H9 (cell line): Measurements from ENCODE around the gene PDE2A. TPM values are rescaled to one million over a fixed set of nuclear protein-coding genes. Genes with fewer than 3 reads are reported as not detected.

ENCODE experiments used
- DNase-seq: peaks from one replicate; pipeline ENCODE4 v3.0.0-alpha.2; 2017
- H2AFZ ChIP-seq: one replicate; pipeline ENCODE4 v1.6.1; 2013; ENCODE audit warnings: mild to moderate bottlenecking, low read length, control low read depth, moderate library complexity
- H2AK5ac ChIP-seq: 2 replicates; pipeline ENCODE4 v1.6.1; 2013; ENCODE audit warnings: low read length, control low read depth, mixed read lengths; ENCODE audit not compliant: insufficient read length
- H2BK120ac ChIP-seq: one replicate; pipeline ENCODE4 v1.6.1; 2013; ENCODE audit warnings: low read depth, mild to moderate bottlenecking, low read length, control low read depth, inconsistent platforms; ENCODE audit not compliant: poor library complexity, severe bottlenecking
- H2BK12ac ChIP-seq: 2 replicates; pipeline ENCODE4 v1.6.1; 2013; ENCODE audit warnings: low read length, control low read depth, mixed read lengths, low read depth; ENCODE audit not compliant: insufficient read length
- H2BK15ac ChIP-seq: 2 replicates; pipeline ENCODE4 v1.6.1; 2013; ENCODE audit warnings: low read depth, low read length, control low read depth
- H2BK20ac ChIP-seq: one replicate; pipeline ENCODE4 v1.6.1; 2013; ENCODE audit warnings: low read depth, mild to moderate bottlenecking, low read length, control low read depth, inconsistent platforms; ENCODE audit not compliant: poor library complexity, severe bottlenecking
- H2BK5ac ChIP-seq: 2 replicates; pipeline ENCODE4 v1.6.1; 2013; ENCODE audit warnings: low read length, control low read depth, mixed read lengths; ENCODE audit not compliant: insufficient read length
- H3K14ac ChIP-seq: 2 replicates; pipeline ENCODE4 v1.6.1; 2013; ENCODE audit warnings: low read length, control low read depth; ENCODE audit not compliant: insufficient read depth
- H3K18ac ChIP-seq: 2 replicates; pipeline ENCODE4 v1.6.1; 2013; ENCODE audit warnings: low read depth, mild to moderate bottlenecking, mixed read lengths, low read length, control low read depth; ENCODE audit not compliant: insufficient read length
- H3K23ac ChIP-seq: 2 replicates; pipeline ENCODE4 v1.6.1; 2013; ENCODE audit warnings: low read length, control low read depth, mixed read lengths, low read depth; ENCODE audit not compliant: insufficient read length
- H3K23me2 ChIP-seq: 2 replicates; pipeline ENCODE4 v1.6.1; 2013; ENCODE audit warnings: low read depth, mild to moderate bottlenecking, mixed read lengths, low read length, control low read depth; ENCODE audit not compliant: insufficient read length, poor library complexity, severe bottlenecking
- H3K27ac ChIP-seq: 2 replicates; pipeline ENCODE4 v1.5.1; 2013; ENCODE audit warnings: low read length, control low read depth, mixed read lengths, low read depth; ENCODE audit not compliant: insufficient read length
- H3K27me3 ChIP-seq: 2 replicates; pipeline ENCODE4 v1.6.1; 2013; ENCODE audit warnings: low read length, control low read depth, inconsistent platforms; ENCODE audit not compliant: insufficient read depth
- H3K4ac ChIP-seq: 2 replicates; pipeline ENCODE4 v1.6.1; 2013; ENCODE audit warnings: low read depth, mild to moderate bottlenecking, control low read depth, inconsistent platforms, low read length, moderate library complexity
- H3K4me1 ChIP-seq: 2 replicates; pipeline ENCODE4 v1.6.1; 2013; ENCODE audit warnings: low read length, control low read depth, inconsistent platforms; ENCODE audit not compliant: insufficient read depth
- H3K4me2 ChIP-seq: 2 replicates; pipeline ENCODE4 v1.6.1; 2013; ENCODE audit warnings: low read length, control low read depth, mixed read lengths; ENCODE audit not compliant: insufficient read length, insufficient read depth
- H3K56ac ChIP-seq: 2 replicates; pipeline ENCODE4 v1.6.1; 2013; ENCODE audit warnings: low read depth, mild to moderate bottlenecking, mixed read lengths, low read length, control low read depth; ENCODE audit not compliant: insufficient read length
- H3K79me1 ChIP-seq: 2 replicates; pipeline ENCODE4 v1.6.1; 2013; ENCODE audit warnings: low read depth, mild to moderate bottlenecking, moderate library complexity, low read length, control low read depth, inconsistent platforms; ENCODE audit not compliant: insufficient read depth, poor library complexity, severe bottlenecking
- H3K79me2 ChIP-seq: 2 replicates; pipeline ENCODE4 v1.6.1; 2013; ENCODE audit warnings: low read length, control low read depth, inconsistent platforms; ENCODE audit not compliant: insufficient read depth
- H3K9ac ChIP-seq: 2 replicates; pipeline ENCODE4 v1.6.1; 2013; ENCODE audit warnings: low read length, control low read depth, mixed read lengths; ENCODE audit not compliant: insufficient read length; ENCODE audit errors: extremely low read depth
- H3K9me3 ChIP-seq: one replicate; pipeline ENCODE4 v1.6.1; 2013; ENCODE audit warnings: low read depth, low read length, inconsistent platforms; ENCODE audit not compliant: control insufficient read depth
- H3T11ph ChIP-seq: one replicate; pipeline ENCODE4 v1.6.1; 2013; ENCODE audit warnings: mild to moderate bottlenecking, low read length, control low read depth, inconsistent platforms
- H4K20me1 ChIP-seq: one replicate; pipeline ENCODE4 v1.6.1; 2013; ENCODE audit not compliant: control insufficient read depth, insufficient read length, insufficient read depth
- H4K5ac ChIP-seq: 2 replicates; pipeline ENCODE4 v1.6.1; 2013; ENCODE audit warnings: low read depth, mild to moderate bottlenecking, mixed read lengths, low read length, control low read depth; ENCODE audit not compliant: insufficient read length
- H4K8ac ChIP-seq: replicated peaks from 2 replicates; pipeline ENCODE4 v1.6.1; 2013; ENCODE audit warnings: low read length, control low read depth, mixed read lengths, low read depth; ENCODE audit not compliant: insufficient read length
- H4K91ac ChIP-seq: 2 replicates; pipeline ENCODE4 v1.6.1; 2013; ENCODE audit warnings: low read depth, mild to moderate bottlenecking, moderate library complexity, mixed read lengths, low read length, control low read depth; ENCODE audit not compliant: insufficient read length
- H3K27ac Mint-ChIP-seq, 3 experiments: 2 replicates in 2 of 3; 3 replicates in 1 of 3; pipeline ENCODE4 v1.8.0; 2020 to 2021; ENCODE audit warnings: mixed read lengths in 3 of 3, mild to moderate bottlenecking in 1 of 3, moderate library complexity in 1 of 3
- H3K27me3 Mint-ChIP-seq: 2 replicates; pipeline ENCODE4 v1.8.0; 2021; ENCODE audit warnings: low read depth, mild to moderate bottlenecking, moderate library complexity, mixed read lengths
- H3K36me3 Mint-ChIP-seq, 3 experiments: 2 replicates in 2 of 3; 3 replicates in 1 of 3; pipeline ENCODE4 v1.8.0; 2020 to 2021; ENCODE audit warnings: low read depth in 3 of 3, mixed read lengths in 3 of 3; ENCODE audit not compliant: insufficient read depth in 1 of 3
- H3K4me1 Mint-ChIP-seq, 2 experiments: 2 replicates each; pipeline ENCODE4 v1.8.0; 2020; ENCODE audit warnings: mixed read lengths in 2 of 2
- H3K4me3 Mint-ChIP-seq, 2 experiments: 2 replicates in 1 of 2; 3 replicates in 1 of 2; pipeline ENCODE4 v1.8.0; 2020 to 2021; ENCODE audit warnings: mild to moderate bottlenecking in 2 of 2, mixed read lengths in 2 of 2, moderate library complexity in 1 of 2
- H3K9me3 Mint-ChIP-seq, 2 experiments: 2 replicates in 1 of 2; 3 replicates in 1 of 2; pipeline ENCODE4 v1.8.0; 2020; ENCODE audit warnings: mild to moderate bottlenecking in 2 of 2, mixed read lengths in 2 of 2, moderate library complexity in 1 of 2
- CTCF ChIP-seq: fragments of 200-600 bp; sonication (generic); conservative IDR thresholded peaks from 3 replicates; pipeline ENCODE4 v1.8.0; 2021; ENCODE audit warnings: antibody characterized with exemption, mild to moderate bottlenecking
- WGBS: extraction: QIAGEN DNeasy Blood & Tissue Kit; methylation state at CpG from one replicate; pipeline ENCODE4 v1.1.7; 2013; ENCODE audit warnings: missing lambda C conversion rate, low lambda C conversion rate, mixed read lengths; ENCODE audit not compliant: insufficient read length; ENCODE audit errors: extremely low coverage; 5-methylcytosine and 5-hydroxymethylcytosine counted together
- total RNA-seq: library from RNA; stranded (reverse); gene quantifications from 2 replicates; pipeline ENCODE4 v1.2.1, GENCODE V29; 2021

The PDE2A gene
- total RNA-seq, 1 experiment from 2014 or later = 3.4 TPM

DNA sequence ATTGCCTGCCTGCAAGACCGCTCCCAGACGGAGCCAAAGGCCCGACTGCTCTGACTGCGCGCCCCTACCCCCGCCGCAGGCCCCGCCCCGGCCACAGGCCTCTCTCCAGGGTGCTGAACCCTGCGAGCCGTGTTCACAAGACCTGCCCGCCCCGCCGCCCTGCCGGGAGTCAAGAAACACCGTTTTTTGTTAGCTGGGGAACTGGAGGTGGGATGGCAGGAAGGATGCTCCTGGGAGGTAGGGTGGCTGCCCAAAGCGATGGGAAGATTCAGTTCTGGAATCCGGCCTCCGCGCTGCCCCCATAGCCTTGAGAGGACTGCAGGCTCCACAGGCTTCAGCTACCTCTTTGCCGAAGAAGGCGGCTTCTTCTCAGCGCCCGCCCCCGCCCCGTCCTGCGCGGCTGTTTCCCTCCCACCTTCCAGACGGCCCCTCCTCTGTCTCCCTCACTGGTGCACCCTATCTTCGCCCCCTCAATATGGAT, 2.7 kb upstream of the PDE2A start:
- Histone ChIP-seq H4K20me1 (no peaks in the 10 kb centered on the region), H2BK120ac (no peak overlapping the region), H2BK12ac (no peak overlapping the region), H2AFZ (no peak overlapping the region), H3K23ac (no peak overlapping the region), H3K23me2 (peaks cover 8% of the 10 kb centered on the region), H3K18ac (no peak overlapping the region), H3K27me3 (peaks cover 4% of the 10 kb centered on the region; the same call in 1 of the 2 replicates), H3K56ac (no peak overlapping the region), H2BK20ac (no peak overlapping the region), H2BK15ac (no peak overlapping the region), H4K8ac (no peak overlapping the region), H3K9ac (no peak overlapping the region), H3K79me1 (no peaks in the 10 kb centered on the region), H2BK5ac (no peak overlapping the region), H3T11ph (no peak overlapping the region), H3K79me2 (no peaks in the 10 kb centered on the region), H4K91ac (no peak overlapping the region), H4K5ac (no peak overlapping the region), H3K4me1 (no peaks in the 10 kb centered on the region; the same call in 1 of the 2 replicates), H3K27ac (no peak overlapping the region), H2AK5ac (no peak overlapping the region), H3K4me2 (peak overlapping the region; percentile 55), H3K9me3 (no peaks in the 10 kb centered on the region), H3K4ac (no peak overlapping the region), H3K14ac (no peak overlapping the region)
- Mint-ChIP-seq H3K27ac (no peak overlapping the region), H3K36me3 (no peaks in the 10 kb centered on the region), H3K4me1 (peaks cover 55 to 73% of the 10 kb centered on the region in 2 experiments), H3K9me3 (no peaks in the 10 kb centered on the region; a peak in 2 of 5 replicates), H3K4me3 (peak overlapping the region; percentile 22 to 74), H3K27me3 (peaks cover 93% of the 10 kb centered on the region)
- TF ChIP-seq CTCF = no peak
- WGBS = no CpG with 5 or more reads among the region's 30 CpGs
- peak; percentile 94 for DNase-seq
